ENCODE measurements around the gene MLF2. TPM values are rescaled to one million over a fixed set of nuclear protein-coding genes. Genes with fewer than 3 reads are reported as not detected.

The MLF2 gene
- total RNA-seq, 2 donors from 2014 or later = 219 to 393 TPM

GRCh38 chr12:6780573-6780972 lies 27.6 kb upstream of the MLF2 start:
- no peaks in the 10 kb centered on the region for H3K9me3 ChIP-seq (ENCODE audit: control insufficient read depth, low read length)
- no peak for TF ChIP-seq CTCF (conservative IDR thresholded peaks at IDR 0.05)
- peaks cover 32% of the 10 kb centered on the region for H3K4me1 Mint-ChIP-seq
- peaks cover 13% of the 10 kb centered on the region for H3K36me3 Mint-ChIP-seq (ENCODE audit: low read depth)
- H3K27ac Mint-ChIP-seq = no peak overlapping the region
- H3K9me3 Mint-ChIP-seq = no peaks in the 10 kb centered on the region
- no peak overlapping the region for H3K4me3 Mint-ChIP-seq
- peaks cover 6% of the 10 kb centered on the region for H3K27me3 ChIP-seq (ENCODE audit: control insufficient read depth, insufficient read depth, low read length, poor library complexity, severe bottlenecking)
- DNase-seq = peak; percentile 35
- H3K4me1 ChIP-seq (ENCODE audit: control insufficient read depth, insufficient read depth, low read length) = peaks cover 13% of the 10 kb centered on the region
- no peak overlapping the region for H3K4me3 ChIP-seq (ENCODE audit: low read length)
- H3K36me3 ChIP-seq (ENCODE audit: control insufficient read depth, insufficient read depth, low read length) = peaks cover 4% of the 10 kb centered on the region
- no peak overlapping the region for H3K27ac ChIP-seq (ENCODE audit: low read depth, low read length)
- peaks cover 50% of the 10 kb centered on the region for H3K27me3 Mint-ChIP-seq (ENCODE audit: insufficient read depth)
- 85 to 91% methylated on average over 3 to 6 of the region's 6 CpGs for WGBS, 2 experiments (ENCODE audit: insufficient coverage in 1 of 2, insufficient read length in 1 of 2)
- H3K9ac ChIP-seq (ENCODE audit: extremely low read depth, low read length, poor library complexity, severe bottlenecking) = no peak overlapping the region

- DNase-seq = no peak
- Histone ChIP-seq H3K27me3 (ENCODE audit: control insufficient read depth, insufficient read depth, low read length, poor library complexity, severe bottlenecking) (peaks cover 6% of the 10 kb centered on the region), H3K4me3 (ENCODE audit: low read length) (no peak overlapping the region), H3K4me1 (ENCODE audit: control insufficient read depth, insufficient read depth, low read length) (peaks cover 13% of the 10 kb centered on the region), H3K27ac (ENCODE audit: low read depth, low read length) (peak overlapping the region; percentile 95), H3K9me3 (ENCODE audit: control insufficient read depth, low read length) (no peaks in the 10 kb centered on the region), H3K36me3 (ENCODE audit: control insufficient read depth, insufficient read depth, low read length) (peaks cover 6% of the 10 kb centered on the region), H3K9ac (ENCODE audit: extremely low read depth, low read length, poor library complexity, severe bottlenecking) (no peak overlapping the region)
- no peak for TF ChIP-seq CTCF (conservative IDR thresholded peaks at IDR 0.05)
- WGBS, 2 experiments (ENCODE audit: insufficient coverage in 1 of 2, insufficient read length in 1 of 2) = 89 to 92% methylated on average over 5 to 6 of the region's 6 CpGs
- H3K36me3 Mint-ChIP-seq (ENCODE audit: low read depth) = peaks cover 20% of the 10 kb centered on the region
- H3K9me3 Mint-ChIP-seq = no peaks in the 10 kb centered on the region
- H3K4me3 Mint-ChIP-seq = no peak overlapping the region
- H3K4me1 Mint-ChIP-seq = peaks cover 38% of the 10 kb centered on the region
- no peak overlapping the region for H3K27ac Mint-ChIP-seq
- peaks cover 57% of the 10 kb centered on the region for H3K27me3 Mint-ChIP-seq (ENCODE audit: insufficient read depth)
Measured at GRCh38 chr12:6779708-6780432, 26.9 kb upstream of the MLF2 start.

- peaks cover 6% of the 10 kb centered on the region for H3K27me3 ChIP-seq (ENCODE audit: control insufficient read depth, insufficient read depth, low read length, poor library complexity, severe bottlenecking)
- Mint-ChIP-seq H3K4me3 (peak overlapping the region; percentile 69), H3K27ac (peak overlapping the region; percentile 69), H3K36me3 (ENCODE audit: low read depth) (peaks cover 25% of the 10 kb centered on the region), H3K27me3 (ENCODE audit: insufficient read depth) (peaks cover 68% of the 10 kb centered on the region), H3K9me3 (no peaks in the 10 kb centered on the region), H3K4me1 (peaks cover 42% of the 10 kb centered on the region)
- no peak overlapping the region for H3K9ac ChIP-seq (ENCODE audit: extremely low read depth, low read length, poor library complexity, severe bottlenecking)
- WGBS, 2 experiments (ENCODE audit: insufficient coverage in 1 of 2, insufficient read length in 1 of 2) = 10 to 24% methylated on average over 10 to 35 of the region's 35 CpGs
- peaks cover 6% of the 10 kb centered on the region for H3K36me3 ChIP-seq (ENCODE audit: control insufficient read depth, insufficient read depth, low read length)
- H3K27ac ChIP-seq (ENCODE audit: low read depth, low read length) = peak overlapping the region; percentile 95
- H3K4me1 ChIP-seq (ENCODE audit: control insufficient read depth, insufficient read depth, low read length) = peaks cover 13% of the 10 kb centered on the region
- DNase-seq = peak; percentile 100
- no peaks in the 10 kb centered on the region for H3K9me3 ChIP-seq (ENCODE audit: control insufficient read depth, low read length)
- TF ChIP-seq CTCF (conservative IDR thresholded peaks at IDR 0.05) = peak; percentile 100
- H3K4me3 ChIP-seq (ENCODE audit: low read length) = peak overlapping the region; percentile 73
Measured at GRCh38 chr12:6778574-6779550, 25.9 kb upstream of the MLF2 start.
